ENCODE measurements around the gene KCNC1.

Gene KCNC1

GRCh38 chr11:17734418-17734911 lies at the start of gene KCNC1:
Gene KCNC1, plus strand, starts transcription at chr11:17734781. Its CDS starts 1,222 bp downstream, at chr11:17736003.
- in situ Hi-C loops (cut with MboI; ENCODE audit: low sequenced_read_pairs): loop anchor here (25.0 kb wide), 1 partner anchor 253 kb away; no protein-coding TSS in a partner anchor

DNA sequence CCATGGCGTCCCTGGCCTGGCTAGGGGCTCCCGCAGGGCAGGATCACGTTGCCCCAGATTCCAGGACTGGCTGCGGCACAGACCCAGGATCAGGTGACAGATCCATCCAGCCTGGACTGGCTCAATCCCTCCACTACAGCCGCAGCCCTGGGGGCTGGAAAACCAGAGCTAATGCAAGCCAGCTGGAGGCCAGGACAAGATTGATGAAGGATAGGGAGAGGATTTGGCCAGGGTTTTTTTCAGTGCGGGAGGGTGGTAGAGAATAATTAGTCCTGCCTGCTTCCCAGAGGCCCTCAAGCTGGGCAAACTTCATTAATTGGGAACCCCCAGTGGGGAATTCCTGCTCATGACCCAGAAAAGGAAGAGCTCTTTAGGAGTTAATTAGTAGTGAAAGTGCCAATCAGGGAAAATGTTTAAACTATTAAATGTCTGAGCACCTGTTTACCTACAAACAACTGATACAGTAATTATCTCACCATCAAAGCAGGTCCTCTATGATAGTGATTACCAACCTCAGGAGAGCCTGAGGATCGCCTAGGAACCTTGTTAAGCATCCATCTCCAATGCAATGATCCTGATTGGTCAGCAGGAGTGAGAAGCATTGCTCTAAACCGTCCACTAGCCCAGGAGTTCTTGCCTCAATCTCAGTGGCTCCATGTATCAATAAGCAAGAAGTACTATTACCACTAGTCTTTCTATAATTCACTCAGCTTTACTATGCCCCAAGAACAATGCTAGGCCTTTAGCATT lies 48.2 kb upstream of the KCNC1 start:
- in situ Hi-C loops (cut with MboI; ENCODE audit: low sequenced_read_pairs): no loop called here

- in situ Hi-C loops (cut with MboI; ENCODE audit: low sequenced_read_pairs): no loop called here
Observed at GRCh38 chr11:17687946-17688670, 46.5 kb upstream of the KCNC1 start.

GRCh38 chr11:17691550-17691949 lies 43.0 kb upstream of the KCNC1 start:
- in situ Hi-C loops (cut with MboI; ENCODE audit: low sequenced_read_pairs): no loop called here

DNA sequence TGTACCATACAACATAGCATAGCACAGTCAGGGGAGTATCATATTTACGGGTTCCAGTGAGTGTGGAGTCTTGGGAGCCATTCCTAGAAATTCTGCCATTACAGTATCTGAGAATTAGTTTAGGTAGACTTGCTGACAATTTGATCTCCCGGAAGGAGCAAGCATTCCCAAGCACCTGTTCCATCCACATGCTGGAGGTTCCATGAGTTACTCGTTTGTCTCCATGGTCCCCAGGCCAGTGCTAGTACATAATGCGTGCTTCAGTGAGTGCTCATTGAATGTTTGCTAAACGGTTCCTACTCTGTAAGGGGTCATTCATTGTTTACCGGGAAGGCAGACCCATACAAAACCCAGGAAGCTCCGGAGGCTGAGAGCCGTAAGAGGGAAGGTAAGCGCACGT lies 42.6 kb upstream of the KCNC1 start:
- in situ Hi-C loops (cut with MboI; ENCODE audit: low sequenced_read_pairs): no loop called here

DNA sequence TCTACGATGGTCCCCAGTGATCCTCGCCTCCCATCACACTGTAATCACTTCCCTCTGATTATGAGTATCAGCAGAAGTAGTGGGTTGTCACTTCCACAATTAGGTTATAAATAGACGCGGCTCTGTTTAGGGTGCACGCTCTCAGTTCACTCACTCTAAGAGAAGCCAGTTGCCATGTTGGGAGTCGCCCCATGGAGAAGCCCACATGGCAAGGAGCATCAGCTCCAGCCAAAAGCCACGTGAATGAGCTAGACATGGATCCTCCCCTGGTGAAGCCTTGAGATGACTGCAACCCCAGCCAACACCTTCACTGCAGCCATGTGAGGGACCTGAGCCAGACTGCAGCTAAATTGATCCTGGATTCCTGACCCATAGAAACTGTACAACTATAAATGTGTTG lies 41.6 kb upstream of the KCNC1 start:
- in situ Hi-C loops (cut with MboI; ENCODE audit: low sequenced_read_pairs): no loop called here

- in situ Hi-C loops (cut with MboI; ENCODE audit: low sequenced_read_pairs): no loop called here
Observed at GRCh38 chr11:17693531-17693930, 41.0 kb upstream of the KCNC1 start.

GRCh38 chr11:17694494-17695110 lies 40.0 kb upstream of the KCNC1 start:
- in situ Hi-C loops (cut with MboI; ENCODE audit: low sequenced_read_pairs): no loop called here

DNA sequence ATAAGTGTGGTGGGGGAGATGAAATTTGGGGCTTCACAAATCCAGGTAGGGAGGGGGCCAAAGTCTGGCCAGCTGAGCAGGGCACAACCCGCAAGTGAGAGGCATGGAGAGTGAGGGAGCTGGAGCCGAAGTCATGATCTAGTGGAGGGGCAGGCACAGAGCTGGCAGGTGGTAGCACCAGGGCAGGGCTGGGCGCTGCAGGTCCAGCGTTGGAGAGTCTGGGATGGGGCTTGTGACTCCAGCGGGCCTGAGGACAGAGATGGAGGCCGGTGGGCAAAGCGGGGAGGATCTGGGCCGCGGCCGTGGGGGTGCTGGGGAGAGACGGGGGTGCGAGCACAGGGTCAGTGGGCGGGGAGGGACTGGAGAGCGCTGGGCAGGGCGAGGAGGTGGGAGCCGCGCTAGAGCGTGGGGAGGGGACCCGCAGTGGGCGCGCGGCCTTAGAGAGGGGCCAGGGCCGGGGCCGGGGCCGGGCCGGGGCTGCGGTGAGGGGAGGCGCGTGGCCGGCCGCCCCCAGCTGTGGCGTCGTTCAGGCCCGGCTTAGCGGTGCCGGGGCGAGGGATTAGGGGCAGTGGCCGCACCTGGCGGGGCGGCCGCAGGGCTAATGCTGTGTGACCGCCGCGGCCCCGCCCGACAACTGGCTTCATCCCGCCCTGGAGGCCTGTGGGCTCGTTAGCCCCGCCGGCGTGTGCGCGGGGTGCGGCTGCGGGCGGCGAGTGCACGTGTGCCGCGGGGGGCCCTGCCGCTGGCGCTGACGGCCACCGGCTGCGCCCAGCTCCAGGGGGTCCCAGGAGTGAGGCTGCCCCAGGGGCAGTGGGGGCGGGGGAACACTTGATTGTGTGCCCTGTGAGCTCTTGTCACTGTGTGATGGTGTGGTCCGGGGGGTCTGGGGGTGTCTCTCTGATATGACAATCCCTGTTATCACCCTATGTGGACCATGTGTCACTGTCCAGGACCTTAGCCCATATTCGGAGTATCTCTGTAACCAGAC lies 38.8 kb upstream of the KCNC1 start:
- in situ Hi-C loops (cut with MboI; ENCODE audit: low sequenced_read_pairs): no loop called here

DNA sequence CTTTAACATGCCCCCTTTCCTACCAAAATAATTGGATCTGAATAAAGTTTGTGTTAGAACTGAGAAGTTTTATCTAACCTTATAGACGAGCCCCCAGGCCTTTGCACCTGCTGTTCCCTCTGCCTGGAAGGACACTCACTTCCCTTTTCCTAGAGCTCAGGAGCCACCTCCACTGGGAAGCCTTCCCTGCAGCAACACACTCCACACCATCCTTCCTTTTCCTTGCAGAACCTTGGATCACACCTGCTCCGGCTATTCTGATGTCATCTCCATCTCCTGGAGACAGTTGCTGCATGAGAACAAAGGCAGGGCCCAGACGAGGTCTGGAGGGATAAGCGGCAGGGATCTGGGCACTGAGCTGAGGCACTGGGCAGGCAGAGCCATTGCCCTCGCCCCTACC lies 37.8 kb upstream of the KCNC1 start:
- in situ Hi-C loops (cut with MboI; ENCODE audit: low sequenced_read_pairs): no loop called here

DNA sequence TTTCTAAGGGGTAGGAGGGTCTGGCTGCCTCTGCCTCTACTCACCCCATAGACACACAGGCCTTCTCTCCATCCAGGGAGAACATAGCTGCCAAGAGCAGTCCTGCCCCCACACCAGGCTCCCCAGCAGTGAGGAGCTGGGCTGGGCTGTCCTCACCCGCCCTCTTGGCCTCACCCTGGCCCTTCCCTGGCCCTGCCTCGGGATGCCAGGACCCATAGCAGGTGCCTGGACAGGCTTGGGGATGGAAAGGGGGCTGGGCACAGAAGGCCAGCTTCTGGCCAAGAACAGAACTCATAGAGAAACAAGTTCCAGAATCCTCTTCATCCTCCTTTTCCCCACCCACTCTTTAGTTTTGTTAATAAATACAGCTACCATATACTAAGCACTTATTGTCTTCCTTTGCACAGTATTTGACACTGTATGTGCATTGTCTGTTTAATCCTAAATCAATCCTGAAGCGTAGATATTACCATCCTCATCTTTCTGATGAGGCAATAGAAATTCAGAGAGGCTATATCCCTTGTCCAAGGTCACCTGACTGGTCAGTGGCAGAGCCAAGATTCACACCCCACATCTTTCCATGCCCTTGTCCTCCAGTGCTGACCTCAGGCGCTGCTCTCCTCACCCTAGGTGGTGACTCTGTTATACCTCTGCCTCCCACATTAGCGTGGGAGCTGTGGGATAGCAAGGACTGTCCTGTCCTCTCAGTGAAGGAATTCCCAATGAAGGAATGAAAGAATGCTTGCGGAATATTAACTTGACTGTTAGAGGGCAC lies 37.2 kb upstream of the KCNC1 start:
- in situ Hi-C loops (cut with MboI; ENCODE audit: low sequenced_read_pairs): no loop called here

DNA sequence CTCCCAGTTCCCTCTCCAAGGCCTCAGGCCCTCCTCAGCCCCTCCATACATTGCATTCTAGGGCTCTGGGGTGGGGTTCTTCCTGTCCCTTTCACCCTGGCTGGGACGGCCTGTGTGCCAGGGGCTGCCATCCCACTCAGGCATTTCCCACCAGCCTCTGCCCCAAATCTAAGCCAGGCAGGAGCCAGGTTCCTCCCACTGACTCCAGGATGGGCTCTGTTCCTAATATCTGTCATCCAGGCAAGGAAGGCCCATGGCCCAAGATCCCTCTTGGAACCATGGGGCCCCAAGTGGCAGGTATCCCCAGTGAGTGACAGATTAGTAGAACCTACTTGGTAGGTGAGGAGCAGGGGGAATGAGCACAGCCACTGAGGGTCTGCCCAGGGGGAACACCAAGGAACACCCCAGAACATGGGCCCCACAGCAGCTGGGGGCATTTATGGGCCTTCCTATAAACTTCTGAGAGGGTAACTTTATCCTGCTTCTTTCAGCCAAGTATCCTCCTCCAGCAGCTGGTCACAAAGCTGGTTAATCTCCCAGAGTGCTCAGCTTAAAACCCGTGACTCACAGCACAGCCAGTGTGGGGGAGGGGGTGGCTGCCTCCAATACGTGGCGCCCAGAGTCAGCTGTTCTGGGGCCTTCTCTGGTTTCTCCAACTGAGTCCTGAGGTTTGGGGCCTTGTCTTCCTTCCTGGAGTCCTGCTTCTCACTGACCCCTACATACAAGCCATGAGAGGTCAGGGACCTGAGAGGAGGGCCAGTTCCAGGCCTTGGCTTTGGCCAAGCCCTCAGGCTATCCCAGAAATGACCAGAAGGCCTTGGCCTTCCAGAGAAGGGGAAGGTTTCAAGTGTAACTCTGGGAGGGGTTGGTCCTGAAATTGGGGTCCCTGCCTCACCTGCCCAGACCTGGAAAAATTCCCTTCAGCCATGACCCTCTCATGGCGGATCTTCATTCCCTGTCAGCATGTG lies 35.1 kb upstream of the KCNC1 start:
- in situ Hi-C loops (cut with MboI; ENCODE audit: low sequenced_read_pairs): no loop called here

DNA sequence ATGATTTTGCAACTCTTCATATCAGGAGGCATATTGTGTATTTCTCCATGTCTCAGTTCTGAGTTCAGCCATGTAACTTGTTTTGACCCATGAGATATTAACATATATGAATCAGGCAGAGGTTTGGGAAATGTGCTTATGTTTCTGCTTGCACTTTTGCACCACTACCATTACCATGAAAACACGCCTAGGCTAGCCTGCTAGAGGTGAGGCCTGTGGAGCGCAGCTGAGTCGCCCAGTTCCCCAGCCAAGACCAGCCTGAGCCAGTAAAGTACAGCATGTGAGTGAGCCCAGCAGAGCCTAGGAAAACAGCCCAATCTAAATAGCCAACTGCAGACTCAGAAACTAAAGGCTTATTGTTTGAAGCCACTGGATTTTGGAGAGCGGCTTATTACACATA lies 33.6 kb upstream of the KCNC1 start:
- in situ Hi-C loops (cut with MboI; ENCODE audit: low sequenced_read_pairs): no loop called here

DNA sequence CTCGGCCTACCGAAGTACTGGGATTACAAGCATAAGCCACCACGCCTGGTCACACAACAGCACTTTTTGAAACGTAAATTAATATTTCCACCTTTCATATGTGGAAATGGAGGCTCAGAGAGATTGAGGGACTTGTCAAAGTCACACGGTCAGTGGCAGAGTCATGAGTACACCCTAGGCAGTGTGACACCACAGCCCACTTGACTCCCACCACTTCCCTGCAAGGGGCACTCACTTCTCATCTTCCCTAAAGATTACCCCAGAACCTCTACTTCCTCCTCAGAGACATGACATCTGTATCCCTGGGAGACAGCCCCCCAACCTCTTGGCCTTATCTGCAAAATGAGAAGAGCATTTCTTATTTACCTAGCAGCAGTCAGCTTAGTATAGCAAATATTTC lies 31.7 kb upstream of the KCNC1 start:
- in situ Hi-C loops (cut with MboI; ENCODE audit: low sequenced_read_pairs): no loop called here

DNA sequence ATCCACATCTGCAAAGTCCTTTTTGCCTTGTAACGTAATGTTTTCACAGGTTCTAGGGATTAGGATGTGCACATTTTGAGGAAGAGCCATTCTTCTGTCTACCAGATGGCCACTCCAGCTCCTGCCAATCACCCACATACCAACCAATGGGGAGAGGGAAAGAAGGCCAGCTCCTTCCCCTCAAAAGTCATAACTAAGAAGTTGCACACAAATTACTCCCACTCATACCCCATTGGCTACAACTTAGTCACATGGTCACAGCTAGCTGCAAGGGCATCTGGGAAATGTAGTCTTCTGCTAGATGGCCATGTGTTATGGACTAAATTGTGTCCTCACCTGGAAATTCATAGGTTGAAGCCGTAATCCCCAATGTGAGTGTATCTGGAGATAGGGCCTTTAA lies 30.6 kb upstream of the KCNC1 start:
- in situ Hi-C loops (cut with MboI; ENCODE audit: low sequenced_read_pairs): no loop called here

DNA sequence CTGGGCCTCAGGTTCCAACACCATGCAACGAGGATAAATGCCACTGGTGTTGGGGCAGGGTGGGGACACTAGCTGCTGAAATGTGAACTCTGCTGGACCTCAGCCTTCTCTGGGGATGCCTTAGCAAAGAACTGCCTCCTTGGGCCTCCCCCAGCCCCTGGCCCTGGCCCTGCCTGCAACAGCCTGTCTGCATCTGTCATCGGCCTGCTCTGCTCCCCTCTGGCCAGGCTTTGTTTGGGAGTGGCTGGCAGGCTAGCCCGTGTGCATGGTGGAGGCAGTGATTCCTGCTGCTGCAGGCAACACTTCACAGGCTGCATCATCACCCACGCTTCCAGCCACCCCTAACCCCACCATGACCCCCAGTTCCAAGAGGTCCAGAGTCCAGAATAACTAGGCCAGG lies 26.8 kb upstream of the KCNC1 start:
- in situ Hi-C loops (cut with MboI; ENCODE audit: low sequenced_read_pairs): no loop called here

DNA sequence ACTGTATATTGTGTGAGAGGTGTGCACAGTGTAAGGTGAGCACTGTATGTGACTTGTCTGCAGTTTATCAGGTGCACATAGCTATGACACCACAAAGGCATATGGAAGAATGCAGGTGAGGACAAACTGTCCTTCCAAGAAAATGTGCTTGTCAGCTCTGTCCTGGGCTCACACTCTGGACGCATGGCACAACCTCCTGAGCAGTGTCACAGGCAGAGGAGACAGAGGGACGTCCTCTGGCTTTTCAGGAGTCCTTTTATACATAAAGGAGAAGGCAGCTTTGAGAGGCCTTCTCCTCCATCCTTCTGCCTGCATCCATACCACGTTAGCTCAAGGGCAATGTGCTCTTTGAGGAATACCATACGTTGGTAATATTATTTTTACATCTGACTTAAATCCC lies 22.7 kb upstream of the KCNC1 start:
- in situ Hi-C loops (cut with MboI; ENCODE audit: low sequenced_read_pairs): no loop called here

DNA sequence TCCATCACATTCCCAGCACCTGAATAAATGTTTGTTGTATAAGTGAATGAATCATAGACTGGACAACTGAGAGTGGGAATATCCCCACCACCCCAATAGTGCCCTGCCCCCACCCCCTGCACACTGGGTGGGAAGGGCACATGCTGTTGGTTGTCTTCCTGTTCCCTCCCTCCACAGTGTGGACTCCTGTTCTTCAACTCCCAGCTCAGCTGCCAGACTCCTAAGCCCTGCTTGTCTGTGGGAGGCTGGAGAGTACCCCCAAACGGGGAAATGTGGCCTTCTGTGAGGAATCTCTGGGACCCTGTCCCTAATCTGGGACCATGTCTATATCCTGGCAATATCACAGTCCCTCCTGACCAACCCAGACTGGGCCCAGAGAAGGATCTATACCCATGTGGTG lies 20.7 kb upstream of the KCNC1 start:
- in situ Hi-C loops (cut with MboI; ENCODE audit: low sequenced_read_pairs): no loop called here

- in situ Hi-C loops (cut with MboI; ENCODE audit: low sequenced_read_pairs): no loop called here
Observed at GRCh38 chr11:17714356-17714854, 20.2 kb upstream of the KCNC1 start.

Data from HL-60/S4 treated with phorbol 12-myristate 13-acetate at 8.2 ng/mL for 4 days and 3 days (cell line).